Measurements from ENCODE around the gene HOTAIR. TPM values are rescaled to one million over a fixed set of nuclear protein-coding genes. Genes with fewer than 3 reads are reported as not detected.

The HOTAIR gene
- total RNA-seq, 1 donor from 2014 or later, result not detected

DNA sequence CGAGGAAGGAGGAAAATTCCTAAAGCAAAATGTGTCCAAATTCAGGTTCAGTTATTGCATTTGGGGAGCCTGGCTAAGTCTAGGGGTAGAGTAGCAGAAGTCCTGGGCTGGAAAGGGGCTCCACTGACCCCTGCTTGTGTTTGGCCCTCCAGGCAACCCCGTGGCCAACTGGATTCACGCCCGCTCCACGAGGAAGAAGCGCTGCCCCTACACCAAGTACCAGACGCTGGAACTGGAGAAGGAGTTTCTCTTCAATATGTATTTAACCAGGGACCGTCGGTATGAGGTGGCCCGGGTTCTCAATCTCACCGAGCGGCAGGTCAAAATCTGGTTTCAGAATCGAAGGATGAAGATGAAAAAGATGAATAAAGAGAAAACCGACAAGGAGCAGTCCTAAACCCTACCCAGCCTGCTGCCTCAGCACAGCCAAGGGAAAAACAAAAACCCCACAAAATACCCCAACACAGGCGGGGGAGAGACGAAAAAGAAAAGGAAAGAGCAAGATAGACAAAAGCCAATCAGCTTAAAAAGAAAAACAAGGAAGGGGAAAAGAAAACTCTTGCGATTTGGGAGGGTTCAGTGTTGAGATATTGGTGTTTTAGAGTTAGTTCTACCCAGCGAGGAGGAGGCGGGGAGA, 27.6 kb upstream of the HOTAIR start:
- Mint-ChIP-seq H3K27me3 (ENCODE audit: low read depth) (peaks cover 100% of the 10 kb centered on the region), H3K4me3 (peak overlapping the region; percentile 85), H3K27ac (ENCODE audit: unreplicated experiment) (peak overlapping the region; percentile 4), H3K36me3 (ENCODE audit: low read depth) (peaks cover 3% of the 10 kb centered on the region), H3K4me1 (peaks cover 21% of the 10 kb centered on the region), H3K9me3 (no peaks in the 10 kb centered on the region)
- TF ChIP-seq CTCF (conservative IDR thresholded peaks at IDR 0.05), result no peak
- no peak for DNase-seq (ENCODE audit: low read depth, low spot score)

DNA sequence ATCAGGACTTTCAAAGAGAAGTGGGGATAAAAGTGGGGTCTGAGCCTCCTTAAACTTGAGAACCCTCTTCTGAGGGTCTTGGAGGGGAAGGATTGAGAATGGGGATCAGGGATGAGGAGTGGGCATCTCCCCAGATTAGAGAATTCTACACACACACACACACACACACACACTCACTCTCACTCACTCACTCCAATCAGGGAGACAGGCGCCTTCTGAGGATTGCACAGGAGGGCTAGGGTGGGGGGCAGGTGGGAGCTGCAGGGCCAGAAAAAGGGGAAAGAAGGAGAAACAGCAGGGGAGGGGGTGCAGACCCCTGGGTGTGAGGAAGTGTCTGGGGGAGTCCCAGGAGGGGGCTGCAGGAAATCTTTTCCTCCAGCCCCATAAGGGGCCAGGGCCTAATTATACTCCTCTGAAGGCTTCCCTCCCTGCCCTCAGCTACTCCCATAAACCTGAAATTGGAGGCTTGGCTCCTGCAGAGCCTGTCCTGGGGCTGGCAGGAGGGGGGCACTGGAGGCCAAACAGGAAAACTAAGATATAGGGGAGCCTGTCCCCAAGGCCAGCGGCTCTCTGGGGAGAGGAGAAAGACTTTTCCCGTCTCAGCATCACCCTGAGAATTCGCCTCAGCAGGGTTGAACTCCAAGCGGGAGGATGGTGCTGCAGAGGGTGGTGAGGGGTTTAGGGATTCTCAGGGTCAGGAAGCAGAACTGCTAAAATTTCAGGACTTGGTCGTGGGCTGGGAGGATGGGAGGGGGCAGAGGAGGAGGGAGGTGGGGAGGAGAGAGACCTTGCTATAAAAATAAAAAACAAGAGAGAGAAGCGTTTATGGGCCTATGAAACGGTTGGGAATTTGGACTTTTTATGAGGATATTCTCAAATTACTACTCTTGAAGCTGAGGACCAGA, 26.8 kb upstream of the HOTAIR start:
- peaks cover 21% of the 10 kb centered on the region for H3K4me1 Mint-ChIP-seq
- no peak for DNase-seq (ENCODE audit: low read depth, low spot score)
- peak overlapping the region; percentile 85 for H3K4me3 Mint-ChIP-seq
- peaks cover 3% of the 10 kb centered on the region for H3K36me3 Mint-ChIP-seq (ENCODE audit: low read depth)
- no peak for TF ChIP-seq CTCF (conservative IDR thresholded peaks at IDR 0.05)
- H3K27ac Mint-ChIP-seq (ENCODE audit: unreplicated experiment), result peak overlapping the region; percentile 40
- no peaks in the 10 kb centered on the region for H3K9me3 Mint-ChIP-seq
- peaks cover 100% of the 10 kb centered on the region for H3K27me3 Mint-ChIP-seq (ENCODE audit: low read depth)

DNA sequence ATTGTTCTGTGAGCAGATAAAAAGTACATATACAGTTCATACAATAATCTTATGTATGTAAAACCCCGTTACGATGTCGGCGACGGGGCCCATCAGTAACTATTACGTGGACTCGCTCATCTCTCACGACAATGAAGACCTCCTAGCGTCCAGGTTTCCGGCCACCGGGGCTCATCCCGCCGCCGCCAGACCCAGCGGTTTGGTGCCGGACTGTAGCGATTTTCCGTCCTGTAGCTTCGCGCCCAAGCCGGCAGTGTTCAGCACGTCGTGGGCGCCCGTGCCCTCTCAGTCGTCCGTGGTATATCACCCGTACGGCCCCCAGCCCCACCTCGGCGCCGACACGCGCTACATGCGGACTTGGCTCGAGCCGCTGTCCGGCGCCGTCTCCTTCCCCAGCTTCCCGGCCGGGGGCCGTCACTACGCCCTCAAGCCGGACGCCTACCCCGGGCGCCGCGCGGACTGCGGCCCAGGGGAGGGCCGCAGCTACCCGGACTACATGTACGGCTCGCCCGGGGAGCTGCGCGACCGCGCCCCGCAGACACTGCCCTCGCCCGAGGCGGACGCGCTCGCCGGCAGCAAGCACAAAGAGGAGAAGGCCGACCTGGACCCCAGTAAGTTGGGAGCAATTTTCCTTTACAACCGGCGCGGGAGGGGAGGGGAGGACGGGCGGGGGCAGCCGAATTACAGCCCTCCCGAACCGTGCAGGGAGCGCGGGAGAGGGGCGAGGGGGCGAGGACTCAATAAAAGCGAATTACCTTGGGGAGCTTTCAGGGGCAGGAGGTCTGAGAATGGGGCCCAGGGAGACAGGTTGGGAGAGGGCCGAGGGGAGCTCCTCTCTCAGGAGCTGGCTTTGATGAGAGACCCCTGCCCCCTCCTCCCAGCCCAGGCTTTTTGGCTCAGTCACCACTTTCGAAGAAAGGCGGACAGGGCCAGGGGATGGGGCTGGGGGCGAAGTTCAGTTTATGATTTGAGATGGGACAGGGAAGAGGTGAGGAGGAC, 25.7 kb upstream of the HOTAIR start, which contains the start of gene HOXC9:
Gene HOXC9 (plus strand): TSS at position 46 of the 999 bp plus-strand sequence. CDS start 28 bp downstream, at position 74.
- Mint-ChIP-seq H3K9me3 (no peaks in the 10 kb centered on the region), H3K27ac (ENCODE audit: unreplicated experiment) (no peak within 1 kb of the TSS), H3K4me3 (peak within 1 kb of the TSS; percentile 85), H3K27me3 (ENCODE audit: low read depth) (peaks cover 100% of the 10 kb centered on the region), H3K36me3 (ENCODE audit: low read depth) (peaks cover 3% of the 10 kb centered on the region), H3K4me1 (peaks cover 15% of the 10 kb centered on the region)
- no peak for TF ChIP-seq CTCF (conservative IDR thresholded peaks at IDR 0.05)
- DNase-seq (ENCODE audit: low read depth, low spot score), result no peak

- Mint-ChIP-seq H3K27me3 (ENCODE audit: low read depth) (peaks cover 100% of the 10 kb centered on the region), H3K4me3 (peak overlapping the region; percentile 83), H3K27ac (ENCODE audit: unreplicated experiment) (no peak overlapping the region), H3K36me3 (ENCODE audit: low read depth) (peaks cover 3% of the 10 kb centered on the region), H3K4me1 (peaks cover 12% of the 10 kb centered on the region), H3K9me3 (no peaks in the 10 kb centered on the region)
- DNase-seq (ENCODE audit: low read depth, low spot score), result no peak
- no peak for TF ChIP-seq CTCF (conservative IDR thresholded peaks at IDR 0.05)
These were observed 24.9 kb upstream of the HOTAIR start for GRCh38 chr12:53999559-54000115.

DNA sequence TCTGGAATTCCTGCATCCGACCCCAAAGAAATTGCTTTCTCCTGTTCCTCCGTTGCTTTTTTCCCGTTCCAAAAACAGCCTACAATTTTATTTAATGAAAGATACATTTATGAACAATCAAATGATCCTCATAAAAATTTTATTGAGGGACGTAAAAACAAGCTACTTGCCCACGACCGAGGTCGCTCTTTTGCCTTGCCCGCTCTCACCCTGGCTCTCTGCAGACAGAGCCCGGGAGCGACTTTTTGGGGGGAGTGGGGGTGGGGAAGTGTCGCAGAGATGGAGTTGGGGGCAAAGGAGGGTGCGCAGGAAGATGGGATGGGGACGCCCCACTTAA, 24.1 kb upstream of the HOTAIR start:
- no peak for DNase-seq (ENCODE audit: low read depth, low spot score)
- Mint-ChIP-seq H3K9me3 (no peaks in the 10 kb centered on the region), H3K27me3 (ENCODE audit: low read depth) (peaks cover 100% of the 10 kb centered on the region), H3K4me3 (peak overlapping the region; percentile 83), H3K27ac (ENCODE audit: unreplicated experiment) (no peak overlapping the region), H3K4me1 (peaks cover 11% of the 10 kb centered on the region), H3K36me3 (ENCODE audit: low read depth) (peaks cover 3% of the 10 kb centered on the region)
- TF ChIP-seq CTCF (conservative IDR thresholded peaks at IDR 0.05), result no peak
